WTC11 (cell line): Measurements from ENCODE around the gene PREB. TPM values are rescaled to one million over a fixed set of nuclear protein-coding genes. Genes with fewer than 3 reads are reported as not detected.
A peak's percentile ranks its signal among the peaks of the same experiment; 100 is the strongest.

Experiments
- ATAC-seq: fragments of 200-7000 bp; cut with Tn5 transposase; 2 replicates; pipeline ENCODE4 v1.10.0; 2021; ENCODE audit warnings: mild to moderate bottlenecking, moderate library complexity
- CTCF ChIA-PET: fragments of 300-600 bp; sonication (Branson Sonifier 250); formaldehyde crosslinking; loops from one replicate; lab custom pipeline; 2021; ENCODE audit warnings: antibody characterized with exemption; lab: Charles Lee
- POLR2A ChIA-PET: fragments of 350-600 bp; sonication (Branson Sonifier 250); formaldehyde crosslinking; loops from one replicate; lab custom pipeline; 2021; ENCODE audit warnings: antibody characterized with exemption; lab: Charles Lee
- DNase-seq: peaks from one replicate; pipeline ENCODE4 v3.0.0; 2021; ENCODE audit warnings: low spot score
- H3K27ac Mint-ChIP-seq: 2 replicates; pipeline ENCODE4 v1.8.0; 2021; ENCODE audit warnings: mixed read lengths
- H3K27me3 Mint-ChIP-seq: 2 replicates; pipeline ENCODE4 v1.8.0; 2021; ENCODE audit warnings: low read depth, mild to moderate bottlenecking, moderate library complexity, mixed read lengths
- H3K36me3 Mint-ChIP-seq: 2 replicates; pipeline ENCODE4 v1.8.0; 2021; ENCODE audit warnings: mixed read lengths
- H3K4me1 Mint-ChIP-seq: 2 replicates; pipeline ENCODE4 v1.8.0; 2022; ENCODE audit warnings: mixed read lengths
- H3K4me3 Mint-ChIP-seq: 2 replicates; pipeline ENCODE4 v1.8.0; 2021; ENCODE audit warnings: mild to moderate bottlenecking, moderate library complexity, mixed read lengths
- H3K9me3 Mint-ChIP-seq: 2 replicates; pipeline ENCODE4 v1.8.0; 2021; ENCODE audit warnings: mixed read lengths
- AFF4 ChIP-seq: sonication (generic); formaldehyde crosslinking; IDR thresholded peaks from 2 replicates; pipeline ENCODE4 v1.8.1; 2023; ENCODE audit warnings: mild to moderate bottlenecking, missing genetic modification reagents, borderline replicate concordance
- CDX4 ChIP-seq: fragments of 250-450 bp; sonication (Bioruptor Pico); IDR thresholded peaks from 2 replicates; pipeline ENCODE4 v1.9.0; 2021; ENCODE audit warnings: moderate library complexity, mild to moderate bottlenecking, inconsistent platforms, borderline replicate concordance
- ELF4 ChIP-seq: sonication (generic); formaldehyde crosslinking; IDR thresholded peaks from 2 replicates; pipeline ENCODE4 v1.8.1; 2022; ENCODE audit warnings: low read depth, mild to moderate bottlenecking, moderate library complexity, missing genetic modification reagents
- EMX1 ChIP-seq: fragments of 250-450 bp; sonication (Bioruptor Pico); IDR thresholded peaks from 2 replicates; pipeline ENCODE4 v1.8.0; 2021; ENCODE audit warnings: mild to moderate bottlenecking
- ETV6 ChIP-seq: sonication (generic); formaldehyde crosslinking; IDR thresholded peaks from 2 replicates; pipeline ENCODE4 v1.8.1; 2022; ENCODE audit warnings: mild to moderate bottlenecking, missing genetic modification reagents
- HMGA2 ChIP-seq: fragments of 250-450 bp; sonication (Bioruptor Pico); IDR thresholded peaks from 2 replicates; pipeline ENCODE4 v1.4.0; 2021; ENCODE audit warnings: mild to moderate bottlenecking, moderate library complexity
- MAX ChIP-seq: sonication (generic); formaldehyde crosslinking; IDR thresholded peaks from 2 replicates; pipeline ENCODE4 v1.8.0; 2022; ENCODE audit warnings: mild to moderate bottlenecking, missing genetic modification reagents
- MYBL2 ChIP-seq: sonication (generic); formaldehyde crosslinking; IDR thresholded peaks from 2 replicates; pipeline ENCODE4 v1.8.1; 2023; ENCODE audit warnings: mild to moderate bottlenecking, moderate library complexity, missing genetic modification reagents
- NR2C2 ChIP-seq: sonication (generic); formaldehyde crosslinking; IDR thresholded peaks from 2 replicates; pipeline ENCODE4 v1.8.0; 2022; ENCODE audit warnings: mild to moderate bottlenecking, missing genetic modification reagents
- PRDM15 ChIP-seq: sonication (generic); formaldehyde crosslinking; IDR thresholded peaks from 2 replicates; pipeline ENCODE4 v1.8.0; 2022; ENCODE audit warnings: missing genetic modification reagents
- PREB ChIP-seq: sonication (generic); formaldehyde crosslinking; IDR thresholded peaks from 2 replicates; pipeline ENCODE4 v1.8.1; 2022; ENCODE audit warnings: mild to moderate bottlenecking, missing genetic modification reagents, moderate library complexity, borderline replicate concordance
- SOX15 ChIP-seq: fragments of 250-450 bp; sonication (Bioruptor Pico); IDR thresholded peaks from 2 replicates; pipeline ENCODE4 v1.9.0; 2021; ENCODE audit warnings: mild to moderate bottlenecking
- TEAD1 ChIP-seq: sonication (generic); formaldehyde crosslinking; IDR thresholded peaks from 2 replicates; pipeline ENCODE4 v1.8.0; 2022; ENCODE audit warnings: mild to moderate bottlenecking, missing genetic modification reagents
- TP53 ChIP-seq: sonication (generic); formaldehyde crosslinking; IDR thresholded peaks from 2 replicates; pipeline ENCODE4 v1.8.1; 2023; ENCODE audit warnings: mild to moderate bottlenecking, missing genetic modification reagents
- ZNF138 ChIP-seq: sonication (generic); formaldehyde crosslinking; conservative IDR thresholded peaks from 2 replicates; pipeline ENCODE4 v1.8.1; 2022; ENCODE audit warnings: mild to moderate bottlenecking, moderate library complexity, missing genetic modification reagents
- ZNF232 ChIP-seq: sonication (generic); formaldehyde crosslinking; IDR thresholded peaks from 2 replicates; pipeline ENCODE4 v1.8.0; 2022; ENCODE audit warnings: mild to moderate bottlenecking, missing genetic modification reagents
- ZNF281 ChIP-seq: sonication (generic); formaldehyde crosslinking; IDR thresholded peaks from 2 replicates; pipeline ENCODE4 v1.8.0; 2023; ENCODE audit warnings: mild to moderate bottlenecking, missing genetic modification reagents
- total RNA-seq: library from RNA; stranded (reverse); gene quantifications from 3 replicates; pipeline ENCODE4 v1.2.3, GENCODE V29; 2021

PREB gene
- total RNA-seq, 1 experiment from 2014 or later: 69.2 TPM

GRCh38 chr2:27083410-27084296 is 50.8 kb downstream of the PREB start (continued):
- TF ChIP-seq PRDM15: peak; percentile 57; the same call in 1 of the 2 replicates

- TF ChIP-seq SOX15 (CRISPR knock-in tag): no peak
- TF ChIP-seq TEAD1 (CRISPR knock-in tag): no peak
- TF ChIP-seq ZNF281 (CRISPR knock-in tag): no peak
- no peak for TF ChIP-seq NR2C2 (CRISPR knock-in tag)
- no peak for TF ChIP-seq MYBL2 (CRISPR knock-in tag)
- no peak for TF ChIP-seq CDX4 (CRISPR knock-in tag)
- Mint-ChIP-seq H3K4me1 (peaks cover 35% of the 10 kb centered on the region), H3K9me3 (no peaks in the 10 kb centered on the region), H3K27me3 (peaks cover 22% of the 10 kb centered on the region), H3K4me3 (no peak overlapping the region), H3K36me3 (no peaks in the 10 kb centered on the region), H3K27ac (no peak overlapping the region)
- ChIA-PET CTCF (interaction anchor here (0.6 to 6.4 kb wide), 7 partner anchors 10 to 218 kb away, joined by 3 to 50 read pairs (median 4); partner anchors contain the start of genes AGBL5 and OST4), POLR2A (interaction anchor here (0.6 to 2.6 kb wide), 3 partner anchors 11 to 209 kb away, joined by 3 to 11 read pairs (median 3); partner anchors contain the start of genes AGBL5 and OST4)
- ATAC-seq (no peak), DNase-seq (no peak)
Observed at GRCh38 chr2:27082773-27083409, 51.5 kb downstream of the PREB start.

GRCh38 chr2:27081984-27082772 is 52.3 kb downstream of the PREB start:
- Mint-ChIP-seq H3K4me3 (no peak overlapping the region), H3K27ac (no peak overlapping the region), H3K4me1 (peaks cover 29% of the 10 kb centered on the region), H3K27me3 (peaks cover 19% of the 10 kb centered on the region), H3K36me3 (no peaks in the 10 kb centered on the region), H3K9me3 (no peaks in the 10 kb centered on the region)
- ChIA-PET POLR2A (interaction anchor here (0.5 to 2.6 kb wide), 2 partner anchors 10 to 248 kb away, joined by 6 to 11 read pairs; partner anchors contain the start of gene OST4), CTCF (interaction anchor here (0.6 to 6.4 kb wide), 5 partner anchors 9 to 219 kb away, joined by 3 to 50 read pairs (median 4); partner anchors contain the start of genes AGBL5 and OST4)
- DNase-seq: no peak
- ATAC-seq: no peak
- no peak for TF ChIP-seq ETV6
- TF ChIP-seq EMX1: no peak
- no peak for TF ChIP-seq ELF4 (CRISPR knock-in tag)
- no peak for TF ChIP-seq PREB (CRISPR knock-in tag)
- no peak for TF ChIP-seq ZNF232
- TF ChIP-seq TP53: no peak
- no peak for TF ChIP-seq ZNF138
- no peak for TF ChIP-seq AFF4
- TF ChIP-seq MAX: no peak
- no peak for TF ChIP-seq HMGA2
